HL-60 (cell line): Measurements from ENCODE around the gene ANKRD13B.

Source experiments
- CTCF ChIP-seq: IDR thresholded peaks from one replicate; pipeline ENCODE4 v1.5.1; 2011; ENCODE audit warnings: low read length, control low read depth, inconsistent platforms; ENCODE audit not compliant: insufficient read depth
- REST ChIP-seq: IDR thresholded peaks from 2 replicates; pipeline ENCODE4 v1.6.1; 2012; ENCODE audit warnings: low read depth; ENCODE audit not compliant: insufficient replicate concordance

GRCh38 chr17:29573558-29573869 is 19.4 kb upstream of the ANKRD13B start:
- TF ChIP-seq CTCF (no peak), REST (no peak)
